WERI-Rb-1 (cell line): ENCODE results near the gene IRF6.

Source experiments
- DNase-seq: peaks from one replicate; pipeline ENCODE4 v3.0.0-alpha.2; 2020
- H3K27ac ChIP-seq: fragments of 250-450 bp; sonication (Bioruptor Pico); 2 replicates; pipeline ENCODE4 v1.5.1; 2020; ENCODE audit warnings: mild to moderate bottlenecking, moderate library complexity
- H3K27me3 ChIP-seq: fragments of 250-450 bp; sonication (Bioruptor Pico); 2 replicates; pipeline ENCODE4 v1.5.1; 2021; ENCODE audit warnings: mild to moderate bottlenecking, low read depth, moderate library complexity; ENCODE audit not compliant: insufficient read depth, severe bottlenecking
- H3K36me3 ChIP-seq: fragments of 250-450 bp; sonication (Bioruptor Pico); 2 replicates; pipeline ENCODE4 v1.5.1; 2020; ENCODE audit warnings: mild to moderate bottlenecking, moderate library complexity
- H3K4me3 ChIP-seq: 2 replicates; pipeline ENCODE4 v1.5.1; 2011; ENCODE audit warnings: low read depth, mild to moderate bottlenecking, control low read depth, low read length
- H3K9me3 ChIP-seq: fragments of 250-450 bp; sonication (Bioruptor Pico); 2 replicates; pipeline ENCODE4 v1.5.1; 2021; ENCODE audit warnings: mild to moderate bottlenecking, moderate library complexity; ENCODE audit not compliant: severe bottlenecking
- TF ChIP-seq, protein P1 (sequence below): IDR thresholded peaks from 2 replicates; pipeline ENCODE4 v1.5.1; 2011; ENCODE audit warnings: low read depth, mild to moderate bottlenecking, control low read depth, inconsistent platforms, low read length

The IRF6 gene

GRCh38 chr1:209805875-209806760 is at the start of gene IRF6:
IRF6 (minus strand) TSS chr1:209806142; CDS start chr1:209801413, 4,729 bp downstream.
- Histone ChIP-seq H3K36me3 (no peaks in the 10 kb centered on the region), H3K27me3 (no peaks in the 10 kb centered on the region), H3K4me3 (no peak within 1 kb of the TSS), H3K27ac (no peak within 1 kb of the TSS), H3K9me3 (no peaks in the 10 kb centered on the region)
- TF ChIP-seq, protein P1, sequence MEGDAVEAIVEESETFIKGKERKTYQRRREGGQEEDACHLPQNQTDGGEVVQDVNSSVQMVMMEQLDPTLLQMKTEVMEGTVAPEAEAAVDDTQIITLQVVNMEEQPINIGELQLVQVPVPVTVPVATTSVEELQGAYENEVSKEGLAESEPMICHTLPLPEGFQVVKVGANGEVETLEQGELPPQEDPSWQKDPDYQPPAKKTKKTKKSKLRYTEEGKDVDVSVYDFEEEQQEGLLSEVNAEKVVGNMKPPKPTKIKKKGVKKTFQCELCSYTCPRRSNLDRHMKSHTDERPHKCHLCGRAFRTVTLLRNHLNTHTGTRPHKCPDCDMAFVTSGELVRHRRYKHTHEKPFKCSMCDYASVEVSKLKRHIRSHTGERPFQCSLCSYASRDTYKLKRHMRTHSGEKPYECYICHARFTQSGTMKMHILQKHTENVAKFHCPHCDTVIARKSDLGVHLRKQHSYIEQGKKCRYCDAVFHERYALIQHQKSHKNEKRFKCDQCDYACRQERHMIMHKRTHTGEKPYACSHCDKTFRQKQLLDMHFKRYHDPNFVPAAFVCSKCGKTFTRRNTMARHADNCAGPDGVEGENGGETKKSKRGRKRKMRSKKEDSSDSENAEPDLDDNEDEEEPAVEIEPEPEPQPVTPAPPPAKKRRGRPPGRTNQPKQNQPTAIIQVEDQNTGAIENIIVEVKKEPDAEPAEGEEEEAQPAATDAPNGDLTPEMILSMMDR: no peak
- no peak for DNase-seq

- Histone ChIP-seq H3K4me3 (no peak overlapping the region), H3K9me3 (no peaks in the 10 kb centered on the region), H3K27ac (no peak overlapping the region), H3K27me3 (no peaks in the 10 kb centered on the region), H3K36me3 (peaks cover 23% of the 10 kb centered on the region)
- TF ChIP-seq, protein P1: no peak
- peak; percentile 51 for DNase-seq
Measured at GRCh38 chr1:209855623-209856022, 49.7 kb upstream of the IRF6 start.

- Histone ChIP-seq H3K27me3 (no peaks in the 10 kb centered on the region), H3K27ac (no peak overlapping the region), H3K9me3 (no peaks in the 10 kb centered on the region), H3K36me3 (peaks cover 23% of the 10 kb centered on the region), H3K4me3 (no peak overlapping the region)
- TF ChIP-seq, protein P1: no peak
- DNase-seq: no peak
Measured at GRCh38 chr1:209855006-209855405, 49.1 kb upstream of the IRF6 start.

- H3K27ac ChIP-seq: no peak overlapping the region
- H3K9me3 ChIP-seq: no peaks in the 10 kb centered on the region
- no peak overlapping the region for H3K4me3 ChIP-seq
- TF ChIP-seq, protein P1: no peak
- H3K27me3 ChIP-seq: no peaks in the 10 kb centered on the region
- H3K36me3 ChIP-seq: peaks cover 23% of the 10 kb centered on the region
- DNase-seq: no peak
Measured at GRCh38 chr1:209854196-209854595, 48.3 kb upstream of the IRF6 start.

DNA sequence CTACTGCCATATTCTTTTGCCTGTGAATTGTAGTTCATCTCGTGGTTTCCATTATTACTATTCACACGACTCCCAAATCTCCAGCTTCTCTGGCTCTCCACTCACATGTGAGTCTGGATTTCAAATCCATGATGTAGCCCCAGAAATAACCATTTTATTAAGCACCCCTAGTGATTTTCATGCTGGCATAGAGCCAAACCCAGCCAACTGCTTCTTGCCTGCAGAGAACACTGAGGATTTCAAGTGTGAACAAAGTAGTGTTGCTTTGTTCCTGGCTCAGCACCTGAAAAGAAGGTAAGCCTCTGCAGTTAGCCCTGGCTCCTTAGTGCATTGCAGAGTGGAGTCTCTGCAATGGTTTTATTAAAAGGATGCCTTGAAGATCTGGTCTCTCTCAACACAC is 47.7 kb upstream of the IRF6 start:
- DNase-seq: no peak
- H3K27ac ChIP-seq: no peak overlapping the region
- H3K4me3 ChIP-seq: no peak overlapping the region
- no peaks in the 10 kb centered on the region for H3K27me3 ChIP-seq
- TF ChIP-seq, protein P1: no peak
- no peaks in the 10 kb centered on the region for H3K9me3 ChIP-seq
- peaks cover 23% of the 10 kb centered on the region for H3K36me3 ChIP-seq
